Sigmoid colon (tissue), 7 donors: Measurements from ENCODE around the gene RAPGEF2. TPM values are rescaled to one million over a fixed set of nuclear protein-coding genes. Genes with fewer than 3 reads are reported as not detected.
A peak's percentile ranks its signal among the peaks of the same experiment; 100 is the strongest.

Experiments
- DNase-seq: peaks from one replicate; pipeline ENCODE4 v3.0.0-alpha.2; 2019
- H3K27ac ChIP-seq, 4 donors: fragments of 200-600 bp; sonication (generic); one replicate each; pipeline ENCODE4 v1.5.1; 2016 to 2019; ENCODE audit warnings: mild to moderate bottlenecking in 1 of 4
- H3K27me3 ChIP-seq, 3 donors: fragments of 200-600 bp; sonication (generic); one replicate each; pipeline ENCODE4 v1.5.1; 2019; ENCODE audit warnings: mild to moderate bottlenecking in 1 of 3
- H3K36me3 ChIP-seq, 4 donors: fragments of 200-600 bp; sonication (generic); one replicate each; pipeline ENCODE4 v1.5.1; 2016 to 2019
- H3K4me1 ChIP-seq, 4 donors: fragments of 200-600 bp; sonication (generic); one replicate each; pipeline ENCODE4 v1.5.1; 2017 to 2019
- H3K4me3 ChIP-seq, 4 donors: fragments of 200-600 bp; sonication (generic); one replicate each; pipeline ENCODE4 v1.5.1; 2017 to 2019; ENCODE audit warnings: mild to moderate bottlenecking in 2 of 4, moderate library complexity in 1 of 4
- H3K9me3 ChIP-seq, 4 donors: fragments of 200-600 bp in 3 of 4; sonication (generic) in 3 of 4; one replicate each; pipeline versions ENCODE4 v1.5.1 to v1.6.1; 2013 to 2019
- EP300 ChIP-seq, 4 donors: sonication (generic); formaldehyde crosslinking; IDR thresholded peaks; one replicate each; pipeline ENCODE4 v1.6.1; 2017; ENCODE audit warnings: antibody characterized with exemption in 4 of 4
- POLR2A ChIP-seq, 2 donors: fragments of 450-650 bp; IDR thresholded peaks; one replicate each; pipeline ENCODE4 v1.6.1; 2016; ENCODE audit warnings: antibody characterized with exemption in 2 of 2, mild to moderate bottlenecking in 2 of 2, moderate library complexity in 2 of 2
- POLR2AphosphoS5 ChIP-seq, 4 donors: sonication (generic); formaldehyde crosslinking; IDR thresholded peaks; one replicate each; pipeline ENCODE4 v1.6.1; 2017; ENCODE audit warnings: antibody characterized with exemption in 4 of 4
- WGBS, 2 donors: extraction: QIAGEN DNeasy Blood & Tissue Kit; methylation state at CpG; one replicate each; pipeline ENCODE4 v1.1.7; 2013; 5-methylcytosine and 5-hydroxymethylcytosine counted together
- intact Hi-C: fragments of 100-400 bp; cut with DNase I; formaldehyde crosslinking; loops from one replicate; pipeline ENCODE4 v1.15.1; 2023
- polyA plus RNA-seq, 3 donors: library from polyadenylated mRNA; stranded (reverse); fragments of 200-250 nt; gene quantifications; one replicate each; pipeline ENCODE4 v1.2.3, GENCODE V29; 2013
- total RNA-seq, 4 donors: library from RNA; depleted of rRNA; stranded (reverse); fragments of >200 nt; gene quantifications; one replicate each; pipeline ENCODE4 v1.1.0, GENCODE V29; 2016
- TF ChIP-seq, protein P1 (sequence below), 4 experiments: fragments of 450-650 bp in 3 of 4; fragments of 200-600 bp in 1 of 4; IDR thresholded peaks; one replicate each; pipeline ENCODE4 v1.5.1; 2016 to 2019; ENCODE audit warnings: antibody characterized with exemption in 4 of 4, mild to moderate bottlenecking in 3 of 4, moderate library complexity in 2 of 4
- donor health status: healthy with polysubstance abuse.
- donor health status: Bipolar disorder and iron deficiency.
- donor health status: healthy.

Gene RAPGEF2
- total and polyA plus RNA-seq, 7 donors: 7.8 to 63.1 (median 34.2) TPM

DNA sequence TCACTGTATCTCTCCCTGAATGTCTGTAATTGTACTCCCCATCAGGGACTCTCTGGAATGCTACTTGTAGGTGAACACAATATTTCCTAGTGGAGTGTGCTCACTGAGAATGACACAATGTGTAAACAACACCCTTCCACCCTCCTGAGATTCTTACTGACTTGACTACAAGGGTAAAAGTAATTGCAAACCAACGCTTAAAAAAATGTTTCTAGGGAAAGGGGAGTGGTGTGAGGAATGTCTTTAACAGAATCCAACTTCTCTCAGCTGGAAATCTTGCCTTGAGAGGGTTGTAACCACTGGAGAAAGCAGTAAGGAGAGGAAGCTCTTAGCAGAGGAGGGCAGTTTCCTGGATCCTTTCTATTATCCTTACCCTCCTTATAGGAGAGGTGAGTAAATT lies 5.1 kb upstream of the RAPGEF2 start:
- WGBS, 2 donors: 16 to 50% methylated on average over 1 of the region's 1 CpG
- no peaks in the 10 kb centered on the region for H3K27me3 ChIP-seq
- TF ChIP-seq POLR2AphosphoS5 (IDR thresholded peaks at IDR 0.05) (no peak), EP300 (IDR thresholded peaks at IDR 0.05) (no peak), POLR2A (IDR thresholded peaks at IDR 0.05) (no peak)
- TF ChIP-seq, protein P1, sequence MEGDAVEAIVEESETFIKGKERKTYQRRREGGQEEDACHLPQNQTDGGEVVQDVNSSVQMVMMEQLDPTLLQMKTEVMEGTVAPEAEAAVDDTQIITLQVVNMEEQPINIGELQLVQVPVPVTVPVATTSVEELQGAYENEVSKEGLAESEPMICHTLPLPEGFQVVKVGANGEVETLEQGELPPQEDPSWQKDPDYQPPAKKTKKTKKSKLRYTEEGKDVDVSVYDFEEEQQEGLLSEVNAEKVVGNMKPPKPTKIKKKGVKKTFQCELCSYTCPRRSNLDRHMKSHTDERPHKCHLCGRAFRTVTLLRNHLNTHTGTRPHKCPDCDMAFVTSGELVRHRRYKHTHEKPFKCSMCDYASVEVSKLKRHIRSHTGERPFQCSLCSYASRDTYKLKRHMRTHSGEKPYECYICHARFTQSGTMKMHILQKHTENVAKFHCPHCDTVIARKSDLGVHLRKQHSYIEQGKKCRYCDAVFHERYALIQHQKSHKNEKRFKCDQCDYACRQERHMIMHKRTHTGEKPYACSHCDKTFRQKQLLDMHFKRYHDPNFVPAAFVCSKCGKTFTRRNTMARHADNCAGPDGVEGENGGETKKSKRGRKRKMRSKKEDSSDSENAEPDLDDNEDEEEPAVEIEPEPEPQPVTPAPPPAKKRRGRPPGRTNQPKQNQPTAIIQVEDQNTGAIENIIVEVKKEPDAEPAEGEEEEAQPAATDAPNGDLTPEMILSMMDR (IDR thresholded peaks at IDR 0.05): no peak
- no peaks in the 10 kb centered on the region for H3K9me3 ChIP-seq
- no peak for DNase-seq
- H3K36me3 ChIP-seq: no peaks in the 10 kb centered on the region
- no peak overlapping the region for H3K27ac ChIP-seq
- intact Hi-C loops: no loop called here
- peaks cover 0 to 5% (median 2%) of the 10 kb centered on the region in 4 donors for H3K4me1 ChIP-seq
- no peak overlapping the region for H3K4me3 ChIP-seq

DNA sequence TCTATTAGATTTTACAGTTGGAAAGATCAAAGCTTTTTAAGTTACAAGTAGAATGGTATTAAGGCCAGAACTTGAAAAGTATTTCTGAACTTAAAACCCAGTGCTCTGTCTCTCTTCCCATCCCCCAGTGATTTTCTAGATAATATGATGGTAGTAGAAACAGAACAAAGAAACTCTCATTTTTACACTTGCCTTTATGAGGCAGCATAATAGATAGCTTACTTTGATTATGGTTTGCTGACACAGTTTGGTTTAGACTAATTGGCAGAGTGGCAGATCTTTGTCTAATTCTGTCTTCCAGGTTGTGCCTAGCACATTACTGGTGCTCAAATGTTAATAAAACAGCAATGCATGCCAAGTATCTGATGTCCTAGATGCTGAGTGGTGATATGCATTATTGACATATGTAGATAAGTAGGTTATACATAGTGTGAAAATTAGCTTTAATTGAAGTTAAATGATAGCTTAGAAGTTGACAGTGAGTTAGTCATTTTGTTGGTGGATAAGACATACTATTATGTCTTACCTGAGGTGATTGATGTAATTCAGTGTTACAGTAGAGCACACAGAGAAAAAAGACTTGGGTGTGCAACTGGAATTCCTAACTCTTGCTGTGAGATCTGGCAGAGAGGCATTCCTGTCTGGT lies 4.3 kb upstream of the RAPGEF2 start:
- Histone ChIP-seq H3K36me3 (no peaks in the 10 kb centered on the region), H3K27ac (no peak overlapping the region), H3K27me3 (no peaks in the 10 kb centered on the region), H3K4me1 (peaks cover 0 to 5% (median 2%) of the 10 kb centered on the region in 4 donors), H3K9me3 (no peaks in the 10 kb centered on the region), H3K4me3 (no peak overlapping the region)
- no peak for DNase-seq
- TF ChIP-seq EP300 (IDR thresholded peaks at IDR 0.05) (no peak), POLR2AphosphoS5 (IDR thresholded peaks at IDR 0.05) (no peak), POLR2A (IDR thresholded peaks at IDR 0.05) (no peak)
- TF ChIP-seq, protein P1 (IDR thresholded peaks at IDR 0.05): no peak
- intact Hi-C loops: no loop called here

DNA sequence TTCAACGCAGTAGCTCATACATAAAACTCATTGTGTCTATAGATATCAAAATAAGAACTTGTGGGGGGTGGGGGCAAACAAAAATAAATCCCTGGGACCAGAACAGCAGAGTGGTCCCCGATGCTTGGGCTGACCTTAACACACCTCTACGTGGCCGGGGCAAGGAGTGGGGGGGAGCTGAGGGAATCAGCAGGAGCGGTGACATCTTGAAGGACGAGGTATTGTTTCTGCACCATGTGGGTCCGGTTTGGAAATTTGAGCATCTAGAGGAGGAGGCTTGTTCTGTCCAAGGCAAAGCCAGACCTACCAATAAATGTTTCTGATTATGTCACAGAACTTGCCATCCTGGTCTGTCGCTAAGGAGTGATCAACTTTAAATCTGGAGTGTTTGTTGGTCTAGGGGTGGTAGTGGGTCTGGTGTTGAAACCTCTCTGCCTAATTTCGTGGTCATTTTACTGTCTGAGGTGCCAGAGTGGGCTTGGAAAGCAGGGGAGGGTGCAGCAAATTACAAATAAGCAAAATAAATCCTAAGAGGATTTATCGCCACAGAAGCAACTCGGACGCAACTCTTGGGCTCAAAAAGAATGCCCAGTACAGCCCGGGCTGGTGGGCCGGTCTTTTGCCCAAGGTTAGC lies 774 bp upstream of the RAPGEF2 start:
- peak overlapping the region; percentile 97 to 98 (median 98) for H3K27ac ChIP-seq
- intact Hi-C loops: loop anchor here (5.0 kb wide), 3 partner anchors 55 to 245 kb away; no protein-coding TSS in a partner anchor
- WGBS, 2 donors: 36 to 51% methylated on average over 14 of the region's 14 CpGs
- no peaks in the 10 kb centered on the region for H3K27me3 ChIP-seq
- peaks cover 0 to 32% (median 25%) of the 10 kb centered on the region in 4 donors for H3K4me1 ChIP-seq
- no peaks in the 10 kb centered on the region for H3K36me3 ChIP-seq
- DNase-seq: no peak
- peak overlapping the region; percentile 84 to 98 (median 95) for H3K4me3 ChIP-seq
- TF ChIP-seq EP300 (IDR thresholded peaks at IDR 0.05) (no peak), POLR2AphosphoS5 (IDR thresholded peaks at IDR 0.05) (no peak), POLR2A (IDR thresholded peaks at IDR 0.05) (no peak)
- TF ChIP-seq, protein P1 (IDR thresholded peaks at IDR 0.05): no peak
- no peaks in the 10 kb centered on the region for H3K9me3 ChIP-seq

DNA sequence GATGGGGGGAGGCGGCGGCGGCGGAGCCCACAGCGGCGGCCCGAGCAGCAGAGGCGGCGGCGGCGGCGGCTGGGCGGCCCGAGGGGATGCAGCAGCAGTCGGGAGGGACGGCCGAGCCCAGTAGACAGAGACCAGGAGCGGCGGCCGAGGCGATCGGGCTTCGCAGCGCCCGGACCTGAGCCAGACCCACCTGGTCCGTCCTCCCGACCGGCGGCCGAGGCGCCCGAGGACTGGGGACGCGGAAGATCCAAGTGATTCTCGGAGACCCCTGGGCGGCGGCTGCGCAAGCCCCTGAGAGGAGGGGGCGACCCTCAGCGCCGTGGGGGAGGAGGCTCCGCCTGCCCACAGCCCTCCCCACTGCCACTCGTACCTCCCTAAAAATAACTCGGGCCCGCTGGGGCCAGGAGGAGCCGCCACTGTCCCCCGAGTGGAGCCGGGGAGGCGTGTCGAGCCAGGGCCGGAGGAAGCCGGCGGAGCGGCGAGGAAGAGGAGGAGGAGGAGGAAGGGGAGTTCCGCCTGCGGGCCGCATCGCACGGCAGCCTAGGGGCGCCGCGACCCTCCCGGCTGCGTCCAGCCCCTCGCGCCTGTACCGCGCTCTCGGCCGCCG lies 608 bp downstream of the RAPGEF2 start:
- DNase-seq: peak; percentile 75
- Histone ChIP-seq H3K36me3 (no peaks in the 10 kb centered on the region), H3K27me3 (no peaks in the 10 kb centered on the region), H3K9me3 (no peaks in the 10 kb centered on the region), H3K27ac (peak overlapping the region; percentile 97 to 98 (median 98)), H3K4me1 (peaks cover 0 to 44% (median 36%) of the 10 kb centered on the region in 4 donors), H3K4me3 (peak overlapping the region; percentile 84 to 98 (median 95))
- 0% methylated on average over 72 of the region's 72 CpGs for WGBS, 2 donors
- intact Hi-C loops: loop anchor here (1.0 to 5.0 kb wide), 4 partner anchors 56 to 246 kb away; no protein-coding TSS in a partner anchor
- TF ChIP-seq POLR2A (IDR thresholded peaks at IDR 0.05): no peak
- peak in 2 of 4 donors; percentile 16 to 39 for TF ChIP-seq POLR2AphosphoS5 (IDR thresholded peaks at IDR 0.05)
- TF ChIP-seq, protein P1 (IDR thresholded peaks at IDR 0.05): no peak
- TF ChIP-seq EP300 (IDR thresholded peaks at IDR 0.05): no peak
